ENCODE data around the gene A3GALT2. TPM values are rescaled to one million over a fixed set of nuclear protein-coding genes. Genes with fewer than 3 reads are reported as not detected.
A peak's percentile ranks its signal among the peaks of the same experiment; 100 is the strongest.

A3GALT2 gene
- total RNA-seq, 1 donor from 2014 or later = not detected

DNA sequence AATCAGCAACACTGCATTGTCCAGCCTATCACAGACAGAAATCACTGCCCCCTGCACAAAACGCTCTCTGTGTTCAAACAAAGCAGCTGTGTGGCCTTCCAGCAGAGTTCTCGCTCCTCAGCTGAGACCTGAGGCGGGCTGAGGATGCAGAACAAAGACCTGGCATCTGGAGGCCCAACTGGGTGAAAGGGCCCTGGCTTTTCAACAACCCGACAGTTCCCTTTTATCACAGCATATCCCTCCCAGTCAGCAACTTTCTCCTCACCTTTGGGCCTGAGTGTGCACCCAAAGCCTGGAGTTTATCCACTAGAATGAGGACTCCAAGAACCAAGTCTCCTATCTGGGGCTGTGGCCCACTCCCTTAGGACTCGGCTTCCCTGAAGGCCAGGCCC lies 42.6 kb upstream of the A3GALT2 start:
- no peak for DNase-seq (ENCODE audit: extremely low spot score in 2 of 2)
- H3K9me3 ChIP-seq = no peaks in the 10 kb centered on the region
- peak overlapping the region; percentile 71 for H3K27ac ChIP-seq
- H3K4me3 ChIP-seq = no peak overlapping the region
- H3K27me3 ChIP-seq = no peaks in the 10 kb centered on the region
- no peaks in the 10 kb centered on the region for H3K36me3 ChIP-seq
- TF ChIP-seq POLR2AphosphoS5 (IDR thresholded peaks at IDR 0.05; ENCODE audit: insufficient read depth in 1 of 2, low read depth in 1 of 2) = no peak
- TF ChIP-seq POLR2A (IDR thresholded peaks at IDR 0.05) = no peak
- TF ChIP-seq CTCF (IDR thresholded peaks at IDR 0.05) = no peak
- intact Hi-C loops (cut with DNase I) = loop anchor here (10.0 kb wide), 1 partner anchor 101 kb away; no protein-coding TSS in a partner anchor
- H3K4me1 ChIP-seq = peaks cover 50% of the 10 kb centered on the region

- Histone ChIP-seq H3K4me3 (no peak overlapping the region), H3K36me3 (no peaks in the 10 kb centered on the region), H3K9me3 (no peaks in the 10 kb centered on the region), H3K27ac (peak overlapping the region; percentile 71), H3K27me3 (no peaks in the 10 kb centered on the region), H3K4me1 (peaks cover 49% of the 10 kb centered on the region)
- TF ChIP-seq POLR2A (IDR thresholded peaks at IDR 0.05) (no peak), CTCF (IDR thresholded peaks at IDR 0.05) (no peak), POLR2AphosphoS5 (IDR thresholded peaks at IDR 0.05; ENCODE audit: insufficient read depth in 1 of 2, low read depth in 1 of 2) (no peak)
- intact Hi-C loops (cut with DNase I) = loop anchor here (10.0 kb wide), 1 partner anchor 102 kb away; no protein-coding TSS in a partner anchor
- no peak for DNase-seq (ENCODE audit: extremely low spot score in 2 of 2)
These were observed 42.1 kb upstream of the A3GALT2 start for GRCh38 chr1:33363021-33363420.

- Histone ChIP-seq H3K36me3 (no peaks in the 10 kb centered on the region), H3K27me3 (no peaks in the 10 kb centered on the region), H3K27ac (no peak overlapping the region), H3K4me1 (peaks cover 35% of the 10 kb centered on the region), H3K9me3 (no peaks in the 10 kb centered on the region), H3K4me3 (no peak overlapping the region)
- intact Hi-C loops (cut with DNase I) = loop anchor here (10.0 kb wide), 1 partner anchor 103 kb away; no protein-coding TSS in a partner anchor
- DNase-seq (ENCODE audit: extremely low spot score in 2 of 2) = no peak
- TF ChIP-seq CTCF (IDR thresholded peaks at IDR 0.05) (no peak), POLR2A (IDR thresholded peaks at IDR 0.05) (no peak), POLR2AphosphoS5 (IDR thresholded peaks at IDR 0.05; ENCODE audit: insufficient read depth in 1 of 2, low read depth in 1 of 2) (no peak)
These were observed 40.8 kb upstream of the A3GALT2 start for GRCh38 chr1:33361532-33362235.

- DNase-seq (ENCODE audit: extremely low spot score in 2 of 2) = no peak
- H3K4me1 ChIP-seq = peaks cover 23% of the 10 kb centered on the region
- TF ChIP-seq POLR2AphosphoS5 (IDR thresholded peaks at IDR 0.05; ENCODE audit: insufficient read depth in 1 of 2, low read depth in 1 of 2) (no peak), CTCF (IDR thresholded peaks at IDR 0.05) (no peak), POLR2A (IDR thresholded peaks at IDR 0.05) (no peak)
- no peak overlapping the region for H3K27ac ChIP-seq
- intact Hi-C loops (cut with DNase I) = loop anchor here (10.0 kb wide), 1 partner anchor 104 kb away; no protein-coding TSS in a partner anchor
- H3K9me3 ChIP-seq = no peaks in the 10 kb centered on the region
- H3K4me3 ChIP-seq = no peak overlapping the region
- no peaks in the 10 kb centered on the region for H3K36me3 ChIP-seq
- H3K27me3 ChIP-seq = no peaks in the 10 kb centered on the region
These were observed 39.5 kb upstream of the A3GALT2 start for GRCh38 chr1:33360367-33360766.

- TF ChIP-seq POLR2AphosphoS5 (IDR thresholded peaks at IDR 0.05; ENCODE audit: insufficient read depth in 1 of 2, low read depth in 1 of 2) = no peak
- TF ChIP-seq POLR2A (IDR thresholded peaks at IDR 0.05) = no peak
- TF ChIP-seq CTCF (IDR thresholded peaks at IDR 0.05) = no peak
- intact Hi-C loops (cut with DNase I) = loop anchor here (10.0 kb wide), 1 partner anchor 105 kb away; no protein-coding TSS in a partner anchor
- Histone ChIP-seq H3K27ac (no peak overlapping the region), H3K27me3 (no peaks in the 10 kb centered on the region), H3K9me3 (no peaks in the 10 kb centered on the region), H3K36me3 (no peaks in the 10 kb centered on the region), H3K4me3 (no peak overlapping the region), H3K4me1 (peaks cover 19% of the 10 kb centered on the region)
- no peak for DNase-seq (ENCODE audit: extremely low spot score in 2 of 2)
These were observed 39.0 kb upstream of the A3GALT2 start for GRCh38 chr1:33359931-33360330.

Measured in vagina (tissue), 2 donors.